H1 (cell line): ENCODE data around the gene NUAK1.

Source experiments
- CBX5 ChIP-seq: fragments of 300-800, 300-1000 bp; sonication (generic); IDR thresholded peaks from 2 replicates; pipeline ENCODE4 v1.7.1; 2016; ENCODE audit warnings: antibody characterized with exemption, low read length, low read depth
- JUND ChIP-seq: IDR thresholded peaks from 2 replicates; pipeline ENCODE4 v1.6.1; 2011; ENCODE audit warnings: mild to moderate bottlenecking, improper control_type of control experiment, low read length
- POLR2A ChIP-seq, 2 experiments: IDR thresholded peaks; 1 replicate in 1 of 2; 2 replicates in 1 of 2; pipeline ENCODE4 v1.6.1; 2011; ENCODE audit warnings: low read depth in 2 of 2, low read length in 2 of 2, mild to moderate bottlenecking in 2 of 2; ENCODE audit errors: control extremely low read depth in 1 of 2
- POLR2AphosphoS5 ChIP-seq: IDR thresholded peaks from 2 replicates; pipeline ENCODE4 v1.6.1; 2011; ENCODE audit warnings: low read depth, low read length
- SIN3A ChIP-seq, 2 experiments: IDR thresholded peaks in 1 of 2; conservative IDR thresholded peaks in 1 of 2; 2 replicates each; pipeline ENCODE4 v1.6.1; 2011 to 2012; ENCODE audit warnings: low read length in 2 of 2, improper control_type of control experiment in 1 of 2, low read depth in 1 of 2, mild to moderate bottlenecking in 1 of 2
- SP2 ChIP-seq: IDR thresholded peaks from 2 replicates; pipeline ENCODE4 v1.6.1; 2012; ENCODE audit warnings: mild to moderate bottlenecking, low read length, inconsistent platforms
- ZNF274 ChIP-seq: IDR thresholded peaks from 2 replicates; pipeline ENCODE4 v1.7.0; 2012; ENCODE audit warnings: low read length, borderline replicate concordance; ENCODE audit errors: extremely low read depth
- TF ChIP-seq, protein P1 (sequence below), 3 experiments: IDR thresholded peaks; 1 replicate in 2 of 3; 2 replicates in 1 of 3; pipeline versions ENCODE4 v1.5.1 to v1.6.1; 2011; ENCODE audit warnings: low read length in 3 of 3, mild to moderate bottlenecking in 3 of 3, inconsistent platforms in 2 of 3, low read depth in 1 of 3, moderate library complexity in 1 of 3; ENCODE audit not compliant: insufficient read depth in 1 of 3; ENCODE audit errors: control extremely low read depth in 1 of 3

DNA sequence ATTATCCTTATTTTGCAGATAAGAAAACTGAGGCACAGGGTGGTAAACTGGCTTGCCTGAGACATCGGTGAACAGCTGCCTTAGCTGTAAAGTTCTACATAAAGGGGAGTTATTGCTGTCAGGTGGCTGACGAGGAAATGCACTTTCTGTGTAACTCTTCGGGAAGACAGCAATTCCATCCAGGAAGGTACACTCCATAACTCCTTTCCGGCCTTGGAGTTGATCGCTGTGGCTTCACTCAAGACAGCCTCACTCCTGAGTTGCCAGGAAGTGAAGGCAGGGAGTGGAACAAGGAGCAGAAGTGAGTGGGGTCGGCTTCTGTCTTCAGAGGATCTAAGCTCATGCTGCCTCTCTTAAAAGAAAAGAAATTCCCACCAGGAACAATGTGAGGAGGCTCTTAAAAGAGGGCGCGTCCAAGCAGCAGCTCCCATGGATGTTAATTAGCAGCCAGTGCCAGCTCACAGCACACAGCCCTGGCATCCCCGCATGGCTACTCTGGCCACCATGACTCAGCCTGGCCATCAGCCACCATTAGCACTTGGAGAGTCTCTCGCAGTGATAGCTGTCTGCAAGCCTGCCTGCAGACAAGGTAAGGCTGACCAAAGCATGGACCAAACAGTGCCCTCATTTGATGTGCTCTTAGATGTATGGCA lies 60.3 kb downstream of the NUAK1 start:
- TF ChIP-seq JUND: no peak
- TF ChIP-seq CBX5: no peak
- TF ChIP-seq, protein P1, sequence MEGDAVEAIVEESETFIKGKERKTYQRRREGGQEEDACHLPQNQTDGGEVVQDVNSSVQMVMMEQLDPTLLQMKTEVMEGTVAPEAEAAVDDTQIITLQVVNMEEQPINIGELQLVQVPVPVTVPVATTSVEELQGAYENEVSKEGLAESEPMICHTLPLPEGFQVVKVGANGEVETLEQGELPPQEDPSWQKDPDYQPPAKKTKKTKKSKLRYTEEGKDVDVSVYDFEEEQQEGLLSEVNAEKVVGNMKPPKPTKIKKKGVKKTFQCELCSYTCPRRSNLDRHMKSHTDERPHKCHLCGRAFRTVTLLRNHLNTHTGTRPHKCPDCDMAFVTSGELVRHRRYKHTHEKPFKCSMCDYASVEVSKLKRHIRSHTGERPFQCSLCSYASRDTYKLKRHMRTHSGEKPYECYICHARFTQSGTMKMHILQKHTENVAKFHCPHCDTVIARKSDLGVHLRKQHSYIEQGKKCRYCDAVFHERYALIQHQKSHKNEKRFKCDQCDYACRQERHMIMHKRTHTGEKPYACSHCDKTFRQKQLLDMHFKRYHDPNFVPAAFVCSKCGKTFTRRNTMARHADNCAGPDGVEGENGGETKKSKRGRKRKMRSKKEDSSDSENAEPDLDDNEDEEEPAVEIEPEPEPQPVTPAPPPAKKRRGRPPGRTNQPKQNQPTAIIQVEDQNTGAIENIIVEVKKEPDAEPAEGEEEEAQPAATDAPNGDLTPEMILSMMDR (IDR thresholded peaks at IDR 0.05; ENCODE audit: control extremely low read depth in 1 of 3, insufficient read depth in 1 of 3, low read depth in 1 of 3, low read length in 3 of 3): no peak
- no peak for TF ChIP-seq ZNF274
- TF ChIP-seq SP2: no peak
- no peak for TF ChIP-seq POLR2AphosphoS5
- TF ChIP-seq SIN3A (conservative IDR thresholded peaks at IDR 0.05 in 1 of 2, IDR thresholded peaks at IDR 0.05 in 1 of 2; ENCODE audit: low read depth in 1 of 2, low read length in 2 of 2): no peak
- no peak for TF ChIP-seq POLR2A (IDR thresholded peaks at IDR 0.05; ENCODE audit: control extremely low read depth in 1 of 2, low read depth in 2 of 2, low read length in 2 of 2)
